ENCODE measurements around the gene HOXD13. TPM values are rescaled to one million over a fixed set of nuclear protein-coding genes. Genes with fewer than 3 reads are reported as not detected.
A peak's percentile ranks its signal among the peaks of the same experiment; 100 is the strongest.

HOXD13 gene
- total RNA-seq, 2 experiments from 2014 or later = not detected

DNA sequence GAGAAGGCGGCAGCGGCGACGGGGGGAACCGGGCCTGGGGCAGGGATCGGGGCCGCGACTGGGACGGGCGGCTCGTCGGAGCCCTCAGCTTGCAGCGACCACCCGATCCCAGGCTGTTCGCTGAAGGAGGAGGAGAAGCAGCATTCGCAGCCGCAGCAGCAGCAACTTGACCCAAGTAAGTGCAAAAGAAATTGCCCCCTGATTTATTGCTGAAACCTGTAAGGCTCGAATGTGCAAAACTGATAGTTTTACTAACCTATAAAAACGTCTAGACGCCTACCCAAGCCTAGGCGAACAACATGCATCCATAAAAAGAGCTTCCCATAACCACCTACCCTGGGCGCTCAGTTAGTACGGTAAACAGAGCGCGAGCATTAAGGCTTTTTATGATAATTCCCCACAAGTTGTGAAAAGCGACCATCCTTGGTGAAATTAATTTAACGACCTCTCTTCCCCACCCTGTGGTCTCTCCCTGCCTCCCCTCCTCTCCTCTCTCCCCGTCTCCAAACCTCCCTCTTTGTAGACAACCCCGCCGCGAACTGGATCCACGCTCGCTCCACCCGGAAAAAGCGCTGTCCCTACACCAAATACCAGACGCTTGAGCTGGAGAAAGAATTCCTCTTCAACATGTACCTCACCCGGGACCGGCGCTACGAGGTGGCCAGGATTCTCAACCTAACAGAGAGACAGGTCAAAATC, 31.0 kb downstream of the HOXD13 start:
- intact Hi-C loops (cut with DNase I, micrococcal nuclease) = loop anchor here in 1 of 2 experiments (10.0 kb wide), 1 partner anchor 51 kb away; no protein-coding TSS in a partner anchor
- CTCF ChIA-PET = no interaction called here
- Histone ChIP-seq H3K9me3 (ENCODE audit: control insufficient read depth in 1 of 2, insufficient read depth in 1 of 2, low read length in 2 of 2) (peaks cover 0 to 48% of the 10 kb centered on the region in 2 experiments), H3K4me1 (ENCODE audit: insufficient read depth, low read length) (peaks cover 32% of the 10 kb centered on the region), H3K27ac (ENCODE audit: low read depth in 1 of 2, low read length in 2 of 2) (no peak overlapping the region), H3K4me3 (ENCODE audit: low read length) (no peak overlapping the region), H3K36me3 (ENCODE audit: insufficient read depth, low read length) (no peaks in the 10 kb centered on the region), H3K27me3 (ENCODE audit: control insufficient read depth in 1 of 2, insufficient read depth in 2 of 2, low read length in 2 of 2) (peaks cover 88 to 97% of the 10 kb centered on the region in 2 experiments)
- Mint-ChIP-seq H3K27ac (no peak overlapping the region), H3K9me3 (no peaks in the 10 kb centered on the region), H3K4me3 (peak overlapping the region; percentile 57), H3K4me1 (ENCODE audit: low read depth) (peaks cover 28% of the 10 kb centered on the region), H3K27me3 (peaks cover 94% of the 10 kb centered on the region), H3K36me3 (ENCODE audit: low read depth) (no peaks in the 10 kb centered on the region)
- ATAC-seq (ENCODE audit: poor library complexity) (no peak), DNase-seq (no peak)
- POLR2A ChIA-PET = no interaction called here
- TF ChIP-seq, protein P1, sequence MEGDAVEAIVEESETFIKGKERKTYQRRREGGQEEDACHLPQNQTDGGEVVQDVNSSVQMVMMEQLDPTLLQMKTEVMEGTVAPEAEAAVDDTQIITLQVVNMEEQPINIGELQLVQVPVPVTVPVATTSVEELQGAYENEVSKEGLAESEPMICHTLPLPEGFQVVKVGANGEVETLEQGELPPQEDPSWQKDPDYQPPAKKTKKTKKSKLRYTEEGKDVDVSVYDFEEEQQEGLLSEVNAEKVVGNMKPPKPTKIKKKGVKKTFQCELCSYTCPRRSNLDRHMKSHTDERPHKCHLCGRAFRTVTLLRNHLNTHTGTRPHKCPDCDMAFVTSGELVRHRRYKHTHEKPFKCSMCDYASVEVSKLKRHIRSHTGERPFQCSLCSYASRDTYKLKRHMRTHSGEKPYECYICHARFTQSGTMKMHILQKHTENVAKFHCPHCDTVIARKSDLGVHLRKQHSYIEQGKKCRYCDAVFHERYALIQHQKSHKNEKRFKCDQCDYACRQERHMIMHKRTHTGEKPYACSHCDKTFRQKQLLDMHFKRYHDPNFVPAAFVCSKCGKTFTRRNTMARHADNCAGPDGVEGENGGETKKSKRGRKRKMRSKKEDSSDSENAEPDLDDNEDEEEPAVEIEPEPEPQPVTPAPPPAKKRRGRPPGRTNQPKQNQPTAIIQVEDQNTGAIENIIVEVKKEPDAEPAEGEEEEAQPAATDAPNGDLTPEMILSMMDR (IDR thresholded peaks at IDR 0.05) = no peak

DNA sequence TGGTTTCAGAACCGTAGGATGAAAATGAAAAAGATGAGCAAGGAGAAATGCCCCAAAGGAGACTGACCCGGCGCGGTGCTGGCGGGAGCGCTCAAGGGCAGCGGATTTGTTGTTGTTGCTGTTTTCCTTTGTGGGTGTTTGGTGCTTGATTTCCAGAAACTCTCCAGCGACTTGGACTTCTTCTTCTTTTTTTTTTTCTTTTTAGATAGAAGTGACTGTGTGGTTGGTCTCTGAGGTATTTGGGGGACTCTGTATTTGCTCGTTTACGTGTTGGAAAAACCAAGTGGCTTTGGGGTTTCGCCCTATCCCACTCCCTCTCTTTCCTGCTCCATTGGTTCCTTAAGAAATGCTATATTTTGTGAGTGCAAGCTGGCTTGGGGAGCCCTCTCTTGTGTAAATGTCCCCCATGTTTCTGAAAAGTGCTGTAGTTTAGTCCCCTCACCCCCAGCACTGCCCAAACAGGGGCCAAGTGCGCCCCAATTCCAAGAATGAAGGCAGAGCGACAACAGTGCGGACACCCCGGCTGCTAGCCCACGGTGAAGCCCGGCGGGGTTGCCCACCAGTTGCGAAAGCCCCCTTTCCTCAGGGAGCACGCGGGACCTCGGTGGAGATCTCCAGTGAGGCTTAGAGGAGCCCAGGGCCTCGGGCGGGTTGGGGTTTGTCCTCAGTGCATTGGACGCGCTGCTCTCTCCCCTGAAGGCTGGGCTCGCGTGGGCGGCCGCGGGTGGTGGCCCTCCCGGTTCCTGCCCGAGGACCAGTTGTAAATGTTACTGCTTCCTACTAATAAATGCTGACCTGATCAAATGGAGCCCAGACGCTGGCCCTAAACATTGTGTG, 31.8 kb downstream of the HOXD13 start:
- H3K27ac Mint-ChIP-seq = no peak overlapping the region
- intact Hi-C loops (cut with DNase I, micrococcal nuclease) = loop anchor here in 1 of 2 experiments (10.0 kb wide), 1 partner anchor 50 kb away; no protein-coding TSS in a partner anchor
- CTCF ChIA-PET = interaction anchor here (4.4 kb wide), 1 partner anchor 1025 kb away, joined by 32 read pairs; no protein-coding TSS in a partner anchor

More for the DNA sequence above, 31.8 kb downstream of the HOXD13 start:
- no peak for DNase-seq
- no peaks in the 10 kb centered on the region for H3K36me3 Mint-ChIP-seq (ENCODE audit: low read depth)
- TF ChIP-seq, protein P1 (IDR thresholded peaks at IDR 0.05) = no peak
- no peak for ATAC-seq (ENCODE audit: poor library complexity)
- H3K27me3 ChIP-seq (ENCODE audit: control insufficient read depth in 1 of 2, insufficient read depth in 2 of 2, low read length in 2 of 2) = peaks cover 90 to 98% of the 10 kb centered on the region in 2 experiments
- no peak overlapping the region for H3K27ac ChIP-seq (ENCODE audit: low read depth in 1 of 2, low read length in 2 of 2)
- H3K27me3 Mint-ChIP-seq = peaks cover 94% of the 10 kb centered on the region
- peaks cover 30% of the 10 kb centered on the region for H3K4me1 Mint-ChIP-seq (ENCODE audit: low read depth)
- H3K4me3 ChIP-seq (ENCODE audit: low read length) = no peak overlapping the region
- peaks cover 37% of the 10 kb centered on the region for H3K4me1 ChIP-seq (ENCODE audit: insufficient read depth, low read length)
- H3K36me3 ChIP-seq (ENCODE audit: insufficient read depth, low read length) = no peaks in the 10 kb centered on the region
- POLR2A ChIA-PET = no interaction called here
- H3K4me3 Mint-ChIP-seq = peak overlapping the region; percentile 57
- H3K9me3 ChIP-seq (ENCODE audit: control insufficient read depth in 1 of 2, insufficient read depth in 1 of 2, low read length in 2 of 2) = peaks cover 0 to 50% of the 10 kb centered on the region in 2 experiments
- no peaks in the 10 kb centered on the region for H3K9me3 Mint-ChIP-seq

Data from CD4-positive, alpha-beta T cell (primary cell).